Measurements from ENCODE around the gene CKM. TPM values are rescaled to one million over a fixed set of nuclear protein-coding genes. Genes with fewer than 3 reads are reported as not detected.

The CKM gene
- total and polyA plus RNA-seq, 4 donors, result 0.76 to 3.4 (median 0.96) TPM

GRCh38 chr19:45306518-45307027 is 16.1 kb downstream of the CKM start:
- Histone ChIP-seq H3K27me3 (ENCODE audit: control insufficient read depth, insufficient read depth, low read length) (no peaks in the 10 kb centered on the region), H3K36me3 (ENCODE audit: control insufficient read depth, insufficient read depth, low read length) (peaks cover 24% of the 10 kb centered on the region), H3K27ac (ENCODE audit: low read depth, low read length) (no peak overlapping the region), H3K4me1 (ENCODE audit: control insufficient read depth, insufficient read depth, low read length) (no peaks in the 10 kb centered on the region), H3K4me3 (ENCODE audit: low read depth, low read length) (no peak overlapping the region), H3K9me3 (ENCODE audit: control insufficient read depth, insufficient read depth, low read length) (no peaks in the 10 kb centered on the region)
- WGBS (ENCODE audit: insufficient coverage), result 77% methylated on average over 18 of the region's 18 CpGs
- DNase-seq (ENCODE audit: low read depth in 4 of 6, low spot score in 6 of 6), result no peak

- Histone ChIP-seq H3K36me3 (ENCODE audit: control insufficient read depth, insufficient read depth, low read length) (peaks cover 28% of the 10 kb centered on the region), H3K27me3 (ENCODE audit: control insufficient read depth, insufficient read depth, low read length) (no peaks in the 10 kb centered on the region), H3K27ac (ENCODE audit: low read depth, low read length) (no peak overlapping the region), H3K4me3 (ENCODE audit: low read depth, low read length) (no peak overlapping the region), H3K9me3 (ENCODE audit: control insufficient read depth, insufficient read depth, low read length) (no peaks in the 10 kb centered on the region), H3K4me1 (ENCODE audit: control insufficient read depth, insufficient read depth, low read length) (no peaks in the 10 kb centered on the region)
- no peak for DNase-seq (ENCODE audit: low read depth in 4 of 6, low spot score in 6 of 6)
- 65% methylated on average over 7 of the region's 9 CpGs for WGBS (ENCODE audit: insufficient coverage)
Observed at GRCh38 chr19:45306040-45306439, 16.6 kb downstream of the CKM start.

- H3K27ac ChIP-seq (ENCODE audit: low read depth, low read length), result no peak overlapping the region
- DNase-seq (ENCODE audit: low read depth in 4 of 6, low spot score in 6 of 6), result peak in 1 of 6 donors; percentile 11
- H3K9me3 ChIP-seq (ENCODE audit: control insufficient read depth, insufficient read depth, low read length), result no peaks in the 10 kb centered on the region
- H3K36me3 ChIP-seq (ENCODE audit: control insufficient read depth, insufficient read depth, low read length), result peaks cover 28% of the 10 kb centered on the region
- WGBS (ENCODE audit: insufficient coverage), result no CpG with 5 or more reads among the region's 5 CpGs
- no peak overlapping the region for H3K4me3 ChIP-seq (ENCODE audit: low read depth, low read length)
- H3K27me3 ChIP-seq (ENCODE audit: control insufficient read depth, insufficient read depth, low read length), result no peaks in the 10 kb centered on the region
- no peaks in the 10 kb centered on the region for H3K4me1 ChIP-seq (ENCODE audit: control insufficient read depth, insufficient read depth, low read length)
Observed at GRCh38 chr19:45305421-45305820, 17.3 kb downstream of the CKM start.

- Histone ChIP-seq H3K4me3 (ENCODE audit: low read depth, low read length) (no peak overlapping the region), H3K9me3 (ENCODE audit: control insufficient read depth, insufficient read depth, low read length) (no peaks in the 10 kb centered on the region), H3K4me1 (ENCODE audit: control insufficient read depth, insufficient read depth, low read length) (no peaks in the 10 kb centered on the region), H3K36me3 (ENCODE audit: control insufficient read depth, insufficient read depth, low read length) (peaks cover 31% of the 10 kb centered on the region), H3K27ac (ENCODE audit: low read depth, low read length) (no peak overlapping the region), H3K27me3 (ENCODE audit: control insufficient read depth, insufficient read depth, low read length) (no peaks in the 10 kb centered on the region)
- 94% methylated on average over 3 of the region's 4 CpGs for WGBS (ENCODE audit: insufficient coverage)
- DNase-seq (ENCODE audit: low read depth in 4 of 6, low spot score in 6 of 6), result no peak
Observed at GRCh38 chr19:45305007-45305406, 17.7 kb downstream of the CKM start.

GRCh38 chr19:45304141-45304926 is 18.3 kb downstream of the CKM start:
- 79% methylated on average over 4 of the region's 4 CpGs for WGBS (ENCODE audit: insufficient coverage)
- Histone ChIP-seq H3K36me3 (ENCODE audit: control insufficient read depth, insufficient read depth, low read length) (peaks cover 37% of the 10 kb centered on the region), H3K4me3 (ENCODE audit: low read depth, low read length) (no peak overlapping the region), H3K9me3 (ENCODE audit: control insufficient read depth, insufficient read depth, low read length) (no peaks in the 10 kb centered on the region), H3K4me1 (ENCODE audit: control insufficient read depth, insufficient read depth, low read length) (no peaks in the 10 kb centered on the region), H3K27me3 (ENCODE audit: control insufficient read depth, insufficient read depth, low read length) (no peaks in the 10 kb centered on the region), H3K27ac (ENCODE audit: low read depth, low read length) (no peak overlapping the region)
- DNase-seq (ENCODE audit: low read depth in 4 of 6, low spot score in 6 of 6), result no peak

- no peaks in the 10 kb centered on the region for H3K9me3 ChIP-seq (ENCODE audit: control insufficient read depth, insufficient read depth, low read length)
- no peaks in the 10 kb centered on the region for H3K4me1 ChIP-seq (ENCODE audit: control insufficient read depth, insufficient read depth, low read length)
- DNase-seq (ENCODE audit: low read depth in 4 of 6, low spot score in 6 of 6), result no peak
- H3K27me3 ChIP-seq (ENCODE audit: control insufficient read depth, insufficient read depth, low read length), result no peaks in the 10 kb centered on the region
- peaks cover 45% of the 10 kb centered on the region for H3K36me3 ChIP-seq (ENCODE audit: control insufficient read depth, insufficient read depth, low read length)
- WGBS (ENCODE audit: insufficient coverage), result 97% methylated on average over 4 of the region's 12 CpGs
- H3K27ac ChIP-seq (ENCODE audit: low read depth, low read length), result no peak overlapping the region
- no peak overlapping the region for H3K4me3 ChIP-seq (ENCODE audit: low read depth, low read length)
Observed at GRCh38 chr19:45303269-45304060, 19.2 kb downstream of the CKM start.

GRCh38 chr19:45302416-45302815 is 20.3 kb downstream of the CKM start:
- Histone ChIP-seq H3K27me3 (ENCODE audit: control insufficient read depth, insufficient read depth, low read length) (no peaks in the 10 kb centered on the region), H3K9me3 (ENCODE audit: control insufficient read depth, insufficient read depth, low read length) (no peaks in the 10 kb centered on the region), H3K36me3 (ENCODE audit: control insufficient read depth, insufficient read depth, low read length) (peaks cover 54% of the 10 kb centered on the region), H3K27ac (ENCODE audit: low read depth, low read length) (no peak overlapping the region), H3K4me1 (ENCODE audit: control insufficient read depth, insufficient read depth, low read length) (no peaks in the 10 kb centered on the region), H3K4me3 (ENCODE audit: low read depth, low read length) (no peak overlapping the region)
- no peak for DNase-seq (ENCODE audit: low read depth in 4 of 6, low spot score in 6 of 6)
- 95% methylated on average over 8 of the region's 27 CpGs for WGBS (ENCODE audit: insufficient coverage)

GRCh38 chr19:45299719-45300118 is 23.0 kb downstream of the CKM start:
- Histone ChIP-seq H3K36me3 (ENCODE audit: control insufficient read depth, insufficient read depth, low read length) (peaks cover 73% of the 10 kb centered on the region), H3K9me3 (ENCODE audit: control insufficient read depth, insufficient read depth, low read length) (no peaks in the 10 kb centered on the region), H3K27me3 (ENCODE audit: control insufficient read depth, insufficient read depth, low read length) (no peaks in the 10 kb centered on the region), H3K4me1 (ENCODE audit: control insufficient read depth, insufficient read depth, low read length) (no peaks in the 10 kb centered on the region), H3K4me3 (ENCODE audit: low read depth, low read length) (no peak overlapping the region), H3K27ac (ENCODE audit: low read depth, low read length) (no peak overlapping the region)
- 93% methylated on average over 6 of the region's 6 CpGs for WGBS (ENCODE audit: insufficient coverage)
- no peak for DNase-seq (ENCODE audit: low read depth in 4 of 6, low spot score in 6 of 6)

GRCh38 chr19:45298264-45298663 is 24.4 kb downstream of the CKM start:
- no peak for DNase-seq (ENCODE audit: low read depth in 4 of 6, low spot score in 6 of 6)
- Histone ChIP-seq H3K4me1 (ENCODE audit: control insufficient read depth, insufficient read depth, low read length) (no peaks in the 10 kb centered on the region), H3K27me3 (ENCODE audit: control insufficient read depth, insufficient read depth, low read length) (no peaks in the 10 kb centered on the region), H3K27ac (ENCODE audit: low read depth, low read length) (no peak overlapping the region), H3K9me3 (ENCODE audit: control insufficient read depth, insufficient read depth, low read length) (peaks cover 5% of the 10 kb centered on the region), H3K4me3 (ENCODE audit: low read depth, low read length) (no peak overlapping the region), H3K36me3 (ENCODE audit: control insufficient read depth, insufficient read depth, low read length) (peaks cover 82% of the 10 kb centered on the region)
- 100% methylated on average over 1 of the region's 5 CpGs for WGBS (ENCODE audit: insufficient coverage)

All from spinal cord (tissue), 10 donors.